GM18909 (cell line): Measurements from ENCODE around the gene NEU1.
A peak's percentile ranks its signal among the peaks of the same experiment; 100 is the strongest.

Experiments used
- ATAC-seq: cut with Tn5 transposase; IDR thresholded peaks from one replicate; pipeline ENCODE4 v1.9.1; 2021; ENCODE audit warnings: mild to moderate bottlenecking; ENCODE audit not compliant: unreplicated experiment, poor library complexity

Gene NEU1

DNA sequence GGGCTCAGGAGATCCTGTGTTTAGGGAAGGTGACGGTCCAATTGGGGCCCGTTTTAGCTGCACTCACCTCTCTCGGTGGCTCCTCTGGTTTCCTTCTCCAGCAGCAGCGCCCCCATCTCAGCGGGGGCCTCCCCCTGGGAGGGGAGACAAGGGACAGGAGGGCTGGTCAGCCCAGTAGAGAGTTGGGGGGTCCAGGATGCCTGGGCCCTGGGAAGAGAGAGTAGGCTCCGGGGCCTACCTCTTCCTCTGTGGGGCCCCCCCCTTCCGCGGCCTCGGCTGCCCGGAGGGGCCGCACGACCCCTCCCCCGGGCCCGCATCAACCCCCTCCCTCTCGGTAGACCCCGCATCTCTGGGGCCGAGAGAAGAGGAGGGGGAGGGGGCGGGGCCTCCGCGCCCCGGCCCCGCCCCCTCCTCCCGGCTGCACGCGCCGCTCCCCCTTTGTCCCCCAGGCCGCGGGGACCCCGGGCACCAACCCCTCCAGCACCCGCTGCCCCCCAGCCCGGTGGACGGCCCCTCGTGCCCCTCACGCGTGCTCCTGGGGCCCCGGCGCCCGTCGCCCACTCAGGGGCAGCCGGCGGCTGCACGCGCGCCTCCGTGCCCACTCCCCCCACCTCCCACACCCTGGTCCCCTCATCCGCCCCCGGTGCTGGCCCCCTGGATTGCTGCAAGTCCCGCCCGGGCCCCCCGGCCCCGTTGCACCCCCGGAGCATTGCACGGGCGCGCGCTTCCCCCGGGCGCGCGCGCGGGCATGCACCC lies 34.4 kb upstream of the NEU1 start:
- peak; percentile 9 for ATAC-seq

DNA sequence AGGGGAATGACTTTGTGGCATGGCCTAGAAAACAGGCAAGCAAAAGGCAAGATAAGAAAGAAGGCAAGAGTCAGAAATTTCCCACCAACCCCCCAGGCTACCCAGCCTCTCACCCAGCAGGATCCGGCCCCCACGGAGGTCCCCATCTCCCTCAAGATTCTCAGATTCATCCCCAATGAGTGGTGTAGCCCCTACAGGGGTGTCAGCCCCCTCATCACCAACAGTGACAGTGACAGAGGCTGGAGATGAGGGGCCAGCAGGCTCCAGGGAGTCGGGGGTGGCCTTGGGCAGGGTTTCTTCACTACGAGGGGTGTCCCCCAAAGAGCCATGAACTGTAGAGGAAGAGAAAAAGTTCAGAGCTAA lies 33.9 kb upstream of the NEU1 start:
- ATAC-seq: no peak

DNA sequence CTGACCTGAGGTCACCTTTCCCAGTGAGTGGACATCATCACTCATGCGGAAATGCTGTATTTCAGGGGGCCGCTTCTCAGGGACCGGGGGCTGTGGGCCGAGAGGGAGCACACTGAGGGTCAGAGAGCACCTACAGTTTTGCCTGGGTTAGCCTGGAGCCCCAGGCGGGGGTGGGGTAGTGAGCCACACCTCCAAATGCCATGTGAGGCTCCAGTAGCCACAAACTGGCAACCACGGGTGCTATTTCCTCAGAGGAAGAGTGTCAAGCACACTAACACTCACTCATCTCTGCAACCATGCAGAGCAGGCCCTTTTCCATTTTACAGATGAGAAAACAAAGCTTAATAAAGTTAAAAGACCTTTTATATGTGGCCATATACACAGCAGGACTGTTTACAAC lies 30.2 kb upstream of the NEU1 start:
- no peak for ATAC-seq

DNA sequence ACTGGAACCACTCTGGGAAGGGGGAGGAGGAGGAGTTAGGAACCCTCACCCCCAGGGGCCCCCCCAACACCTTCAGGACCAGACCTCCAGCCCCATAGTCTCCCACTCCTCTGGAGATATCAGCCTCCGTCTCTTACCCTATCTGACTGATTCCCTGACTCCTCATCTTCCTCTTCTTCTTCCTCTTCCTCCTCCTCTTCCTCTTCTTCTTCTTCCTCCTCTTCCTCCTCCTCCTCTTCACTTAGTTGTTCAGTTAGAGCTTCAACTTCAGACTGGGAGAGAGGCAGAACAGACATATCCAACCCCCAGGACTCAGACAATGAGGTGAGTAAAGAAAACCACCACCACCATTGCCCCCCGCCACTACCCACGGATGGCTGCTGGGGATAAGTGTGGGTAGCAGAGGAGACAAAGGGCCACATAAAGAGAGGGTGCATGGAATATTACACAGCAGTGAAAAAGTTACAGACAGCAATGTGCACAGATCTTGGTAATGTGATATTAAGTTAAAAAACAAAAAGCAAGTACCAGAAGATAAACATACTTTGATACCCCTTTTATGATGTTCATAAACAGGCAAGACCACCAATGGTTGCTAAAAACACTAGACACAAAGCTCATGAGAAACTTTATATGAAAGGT lies 26.8 kb upstream of the NEU1 start:
- ATAC-seq: no peak

DNA sequence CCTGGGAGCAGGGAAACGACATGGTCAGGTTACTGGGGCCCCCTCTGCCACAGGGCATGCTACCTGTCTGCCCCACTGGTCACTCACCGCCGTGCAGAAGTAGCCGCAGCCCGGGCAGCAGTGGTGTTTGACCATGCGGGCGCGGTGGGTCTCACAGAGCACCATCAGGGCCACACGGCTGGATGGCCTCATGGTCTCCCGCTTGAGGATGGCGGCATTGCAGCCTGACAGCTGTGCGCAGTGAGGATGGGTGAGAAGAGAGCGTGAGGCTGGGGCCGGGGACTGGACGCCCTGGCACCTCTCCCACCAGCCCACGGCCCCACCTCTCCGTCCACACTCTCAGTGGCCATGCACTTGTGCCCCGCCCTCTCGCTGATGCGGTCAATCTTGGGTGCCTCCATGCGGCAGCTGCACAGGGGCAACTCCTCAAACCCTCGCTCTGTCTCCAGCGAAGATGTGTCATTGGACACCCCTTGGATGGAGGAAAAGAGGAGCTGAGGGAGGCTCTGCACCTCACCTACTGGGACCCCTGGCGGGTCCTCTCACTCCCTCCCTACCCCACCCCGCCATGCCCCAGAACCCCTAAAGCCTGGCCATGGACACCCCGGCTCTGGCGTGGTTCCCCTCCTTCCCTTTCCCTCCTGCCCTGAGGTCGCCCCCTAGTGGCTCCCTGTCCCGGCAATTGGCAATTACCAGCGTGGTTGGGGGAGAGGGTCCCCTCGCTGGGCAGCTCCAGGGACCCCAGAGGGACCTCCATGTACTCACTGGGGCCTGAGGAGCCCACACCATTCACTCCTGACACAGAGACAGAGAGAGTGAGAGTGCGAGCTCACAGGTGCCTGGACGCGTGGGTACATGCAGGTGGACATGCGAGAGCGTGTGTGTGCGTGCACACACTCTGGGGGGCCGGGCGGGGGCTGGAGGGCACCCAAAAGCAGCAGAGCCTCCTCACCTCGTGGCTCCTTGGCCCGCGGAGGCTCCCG lies 25.9 kb upstream of the NEU1 start:
- ATAC-seq: no peak

DNA sequence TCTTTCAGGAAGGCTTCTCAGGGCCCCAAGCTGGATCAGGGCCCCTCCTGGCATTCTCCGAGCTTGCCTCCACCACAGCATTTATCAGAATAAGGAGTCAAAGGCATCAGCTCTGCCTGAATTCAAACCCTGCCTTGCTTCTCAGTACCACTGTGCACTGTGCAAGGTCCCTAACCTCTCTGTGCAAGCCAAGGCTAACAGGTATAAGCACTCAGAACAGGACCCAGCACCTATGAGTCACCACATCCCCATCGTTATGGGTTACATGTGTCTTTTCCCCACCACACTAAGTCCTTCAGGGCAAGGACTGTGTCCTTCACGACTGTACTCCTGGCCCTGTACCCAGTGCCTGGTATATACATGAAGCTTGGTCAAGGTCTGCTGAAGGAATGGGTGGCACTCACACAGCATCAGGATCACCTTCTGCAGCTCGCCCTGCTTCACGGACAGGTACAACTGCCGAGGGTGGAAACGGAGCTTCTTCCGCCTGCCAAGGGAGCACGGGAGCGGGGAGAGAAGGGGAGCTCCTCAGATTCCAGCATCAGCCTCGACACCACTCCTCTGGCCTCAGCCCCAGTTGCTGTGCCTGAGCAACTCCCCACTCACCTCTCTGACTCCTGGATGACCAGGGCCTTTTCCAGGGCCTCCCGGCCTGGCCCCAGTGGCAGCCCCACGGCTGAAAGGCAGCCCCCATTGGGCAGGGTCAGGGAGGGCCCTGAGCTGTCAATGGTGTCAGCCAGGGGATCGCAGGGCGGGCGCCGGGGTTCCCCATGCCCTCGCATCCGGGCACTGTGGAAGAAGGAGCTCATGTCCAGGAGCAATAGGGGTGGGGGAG lies 24.8 kb upstream of the NEU1 start:
- no peak for ATAC-seq

DNA sequence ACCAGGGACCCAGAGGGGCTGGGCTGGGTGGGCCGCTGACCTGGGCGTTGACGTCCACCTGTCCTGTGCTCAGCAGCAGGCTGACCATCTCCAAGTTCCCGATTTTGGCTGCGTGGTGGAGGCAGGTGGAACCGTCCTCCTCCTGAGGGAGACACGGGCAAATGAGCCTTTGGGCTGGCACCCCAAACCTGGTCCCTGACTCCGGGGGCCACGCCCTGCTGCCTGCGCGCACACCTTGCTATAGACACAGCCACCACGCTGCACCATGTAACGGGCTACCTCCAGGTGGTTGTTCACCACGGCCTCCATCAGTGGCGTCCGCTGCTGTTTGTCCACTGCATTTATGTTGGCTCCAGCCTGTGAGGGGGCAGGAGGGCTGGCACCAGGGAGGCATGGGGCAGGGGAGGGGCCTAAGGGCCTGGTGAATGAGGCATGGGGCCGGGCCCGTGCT lies 23.9 kb upstream of the NEU1 start:
- no peak for ATAC-seq

DNA sequence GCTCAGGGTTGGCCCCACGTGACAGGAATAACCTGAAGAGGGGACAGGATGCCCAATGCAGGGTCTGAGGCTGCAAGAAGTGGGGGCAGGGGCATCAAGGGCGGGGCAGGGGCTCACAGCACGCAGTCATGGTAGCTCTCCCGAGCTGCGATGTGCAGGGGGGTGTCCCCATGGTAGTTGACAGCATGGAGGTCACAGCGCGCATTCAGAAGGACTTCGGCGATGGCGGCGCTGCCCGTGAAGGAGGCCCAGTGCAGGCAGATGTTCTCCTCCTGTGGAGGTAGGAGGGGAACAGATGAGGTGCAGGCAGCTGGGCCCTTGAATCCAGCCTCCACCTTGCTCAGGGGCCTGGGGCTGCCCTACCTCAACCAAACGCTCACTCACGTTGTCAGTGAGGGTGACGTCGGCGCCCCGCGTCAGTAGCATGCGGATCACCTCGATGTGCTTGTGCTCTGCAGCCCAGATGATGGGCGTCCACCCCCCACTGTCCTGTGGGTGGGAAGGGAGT lies 22.0 kb upstream of the NEU1 start:
- no peak for ATAC-seq

DNA sequence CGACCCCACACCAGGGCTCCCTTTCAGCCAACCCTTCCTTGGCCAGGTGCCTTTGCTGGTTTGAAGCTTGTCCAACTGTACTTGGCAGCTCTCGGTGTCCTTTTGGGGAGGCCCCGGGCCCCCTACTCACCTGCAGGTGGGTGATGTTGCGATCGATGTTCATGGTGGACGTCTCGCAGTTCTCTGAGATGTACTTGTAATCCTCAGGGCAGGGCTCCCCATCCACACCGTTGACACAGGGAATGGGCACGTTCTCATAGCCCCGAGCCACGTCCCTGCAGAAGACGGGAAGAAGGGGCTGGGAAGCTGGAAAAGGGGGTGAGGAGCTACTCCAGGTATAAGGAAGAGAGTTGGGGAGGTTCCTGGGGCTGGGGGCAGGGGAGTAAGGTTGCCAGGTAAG lies 21.1 kb upstream of the NEU1 start:
- ATAC-seq: no peak

DNA sequence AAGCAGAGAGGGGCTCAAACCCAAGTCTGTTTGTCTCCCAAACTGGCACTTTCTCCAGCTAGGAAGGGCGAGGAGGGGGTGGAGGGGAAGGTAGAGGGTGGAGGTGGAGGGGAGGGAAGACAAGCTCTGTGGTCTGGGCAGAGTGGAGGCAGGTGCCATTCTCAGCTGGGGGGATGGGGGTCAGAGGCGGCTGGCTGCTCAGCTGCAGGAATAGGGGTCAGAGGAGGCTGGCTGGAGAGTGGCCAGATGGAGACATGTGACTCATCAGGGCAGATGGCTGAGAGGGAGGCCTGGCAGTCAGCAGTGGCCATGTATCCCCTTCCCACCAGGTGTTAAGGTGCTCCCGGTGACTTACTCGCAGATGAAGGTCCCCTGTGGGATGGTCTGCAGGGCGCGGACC lies 19.7 kb upstream of the NEU1 start:
- no peak for ATAC-seq

DNA sequence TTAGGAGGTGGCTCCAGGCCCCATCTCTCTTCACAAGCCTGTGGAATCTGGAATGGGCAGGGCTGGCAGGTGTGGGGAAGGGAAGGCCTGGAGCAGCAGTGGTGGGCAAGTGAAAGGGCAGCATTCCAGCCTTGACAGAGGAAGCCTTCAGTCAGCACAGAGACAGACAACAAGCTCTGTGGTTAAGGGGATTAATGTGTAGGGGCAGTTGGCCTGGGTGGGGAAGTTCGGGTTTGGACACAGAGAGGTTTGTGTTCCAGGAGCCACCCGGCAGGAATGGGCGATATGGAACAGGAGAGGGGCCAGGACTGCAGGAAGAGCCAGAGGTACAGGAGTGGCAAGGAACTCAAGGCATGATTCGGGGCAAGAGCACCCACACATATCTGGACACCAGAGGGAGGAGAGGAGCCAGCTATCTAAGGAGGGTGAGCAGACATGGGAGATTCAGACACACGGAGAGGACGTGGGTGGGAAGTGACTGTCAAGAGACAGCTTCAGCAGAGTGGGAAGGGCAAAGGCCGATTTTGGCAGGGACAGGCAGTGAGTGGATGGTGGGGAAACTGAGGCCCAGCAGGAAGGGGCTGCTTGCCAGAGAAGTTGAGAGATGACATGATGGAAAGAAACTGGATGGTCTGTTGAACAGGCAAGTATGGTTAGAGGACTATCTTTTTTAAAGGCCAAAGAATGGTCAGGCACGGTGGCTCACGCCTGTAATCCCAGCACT lies 18.7 kb upstream of the NEU1 start:
- ATAC-seq: no peak

DNA sequence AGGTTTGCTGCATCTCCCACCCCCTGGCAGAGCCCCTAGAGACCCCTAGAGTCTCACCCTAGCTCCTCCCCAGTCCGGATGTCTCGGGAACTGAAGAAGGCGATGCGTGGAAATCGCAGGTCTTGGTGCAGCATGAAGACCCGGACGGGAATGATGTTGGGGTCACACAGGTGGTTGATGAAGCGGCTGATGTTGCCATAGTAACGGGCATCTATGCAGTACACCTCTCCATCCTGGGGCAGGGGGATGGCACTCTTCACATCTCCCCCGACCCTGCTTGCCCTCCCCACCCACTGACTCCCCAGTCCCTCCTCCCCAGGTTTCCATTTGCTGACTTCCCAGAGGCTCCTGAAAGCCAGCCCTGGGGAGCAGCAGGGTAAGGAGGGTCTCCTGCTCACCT lies 18.0 kb upstream of the NEU1 start:
- no peak for ATAC-seq

DNA sequence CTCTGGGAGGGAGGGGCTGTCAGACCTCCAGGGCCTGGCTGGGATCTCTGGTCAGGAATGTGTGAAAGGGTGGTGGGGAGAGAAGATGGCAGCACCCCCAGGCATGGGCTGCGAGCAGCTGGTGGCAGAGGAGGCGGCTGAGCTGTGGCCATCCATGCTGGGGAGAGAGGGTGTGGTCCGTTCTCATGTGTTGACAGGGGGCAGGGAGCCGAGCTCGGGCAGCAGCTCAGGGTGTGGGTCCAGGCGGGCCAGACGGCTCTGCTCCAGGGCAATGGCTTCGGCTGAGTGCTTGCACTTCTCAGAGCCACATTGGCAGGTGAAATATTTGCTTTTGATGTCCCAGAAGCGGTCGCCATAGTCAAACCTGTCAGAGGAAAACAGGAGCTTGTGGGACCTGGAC lies 17.3 kb upstream of the NEU1 start:
- no peak for ATAC-seq

DNA sequence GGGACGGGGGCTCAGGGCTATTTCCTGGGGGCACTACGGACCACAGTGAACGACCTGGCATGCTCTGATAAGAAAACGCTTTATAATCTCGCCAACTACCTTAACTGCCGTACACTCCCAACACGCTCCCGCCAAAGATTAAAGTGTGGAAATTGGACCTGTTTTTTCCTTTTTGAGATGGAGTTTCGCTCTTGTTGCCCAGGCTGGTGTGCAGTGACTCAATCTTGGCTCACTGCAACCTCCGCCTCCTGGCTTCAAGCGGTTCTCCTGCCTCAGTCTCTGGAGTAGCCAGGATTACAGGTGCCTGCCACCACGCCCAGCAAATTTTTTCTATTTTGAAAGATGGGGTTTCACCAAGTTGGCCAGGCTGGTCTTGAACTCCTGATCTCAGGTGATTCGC lies 16.5 kb upstream of the NEU1 start:
- ATAC-seq: no peak

DNA sequence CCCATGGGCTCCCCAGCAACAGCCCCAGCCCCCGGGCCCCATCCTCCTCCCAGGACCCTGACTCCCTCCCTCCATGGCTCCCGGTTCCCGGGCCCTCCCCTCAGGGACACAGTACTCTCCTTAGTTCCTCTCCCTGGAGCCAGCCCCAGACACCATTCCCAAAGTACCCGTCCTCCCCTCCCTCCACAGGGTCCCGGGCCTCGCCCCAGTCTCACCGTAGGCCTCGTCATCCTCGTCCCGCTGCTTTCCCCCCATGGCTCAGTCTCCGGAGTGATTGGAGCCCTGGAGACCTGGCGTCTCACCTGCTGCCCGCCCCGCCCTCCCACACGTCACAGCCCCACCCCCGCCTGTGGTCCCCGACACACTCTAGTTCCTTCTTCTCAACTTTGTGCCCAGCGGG lies 16.1 kb upstream of the NEU1 start, which contains the start of gene SLC44A4:
Gene SLC44A4 (minus strand): TSS at position 272 of the 400 bp plus-strand sequence. CDS start 17 bp downstream, at position 255.
- ATAC-seq: no peak

DNA sequence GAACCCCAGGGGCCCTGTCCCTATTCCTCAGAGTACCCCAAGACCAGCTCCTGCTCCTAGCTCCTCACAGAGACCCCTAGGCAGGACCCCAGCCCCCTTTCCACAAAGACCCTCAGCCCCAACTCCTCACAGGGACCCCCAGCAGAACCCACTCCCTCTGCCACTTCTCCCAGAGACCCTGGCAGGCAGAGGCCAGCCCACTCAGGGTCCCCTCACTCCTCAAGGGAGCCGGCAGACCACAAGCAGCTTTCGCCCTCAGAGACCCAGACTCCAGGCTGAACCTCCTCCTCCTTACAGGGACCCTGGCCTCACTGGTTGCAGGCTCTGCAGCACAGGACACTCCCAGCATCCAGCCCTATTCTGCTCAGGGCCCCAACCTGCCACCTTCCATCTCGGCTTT lies 15.6 kb upstream of the NEU1 start:
- no peak for ATAC-seq

DNA sequence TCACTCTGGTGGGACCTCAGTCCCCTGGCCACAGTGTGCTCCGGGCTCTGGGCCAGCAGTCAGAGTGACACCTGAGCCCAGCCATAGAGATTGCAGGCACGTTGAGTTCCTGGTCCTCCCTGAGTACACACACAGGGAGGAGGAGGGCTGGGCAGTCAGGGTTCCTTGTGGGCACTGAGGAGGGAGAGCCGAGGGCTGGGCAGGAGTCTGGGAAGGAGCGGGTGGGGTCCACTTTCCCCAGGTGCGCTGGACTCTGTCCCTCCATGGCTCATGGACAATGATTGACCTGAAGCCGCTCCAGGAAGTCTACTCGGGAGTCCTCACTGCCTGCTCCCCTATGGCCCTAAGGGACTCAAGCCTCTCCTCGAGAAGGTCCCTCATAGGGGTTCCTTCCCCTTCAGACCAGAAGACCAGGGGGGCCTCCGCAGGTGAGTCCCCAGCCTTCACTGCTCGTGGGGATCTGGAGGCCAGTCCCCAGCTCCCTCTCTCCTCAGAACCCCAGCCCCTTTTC lies 15.1 kb upstream of the NEU1 start:
- ATAC-seq: no peak

DNA sequence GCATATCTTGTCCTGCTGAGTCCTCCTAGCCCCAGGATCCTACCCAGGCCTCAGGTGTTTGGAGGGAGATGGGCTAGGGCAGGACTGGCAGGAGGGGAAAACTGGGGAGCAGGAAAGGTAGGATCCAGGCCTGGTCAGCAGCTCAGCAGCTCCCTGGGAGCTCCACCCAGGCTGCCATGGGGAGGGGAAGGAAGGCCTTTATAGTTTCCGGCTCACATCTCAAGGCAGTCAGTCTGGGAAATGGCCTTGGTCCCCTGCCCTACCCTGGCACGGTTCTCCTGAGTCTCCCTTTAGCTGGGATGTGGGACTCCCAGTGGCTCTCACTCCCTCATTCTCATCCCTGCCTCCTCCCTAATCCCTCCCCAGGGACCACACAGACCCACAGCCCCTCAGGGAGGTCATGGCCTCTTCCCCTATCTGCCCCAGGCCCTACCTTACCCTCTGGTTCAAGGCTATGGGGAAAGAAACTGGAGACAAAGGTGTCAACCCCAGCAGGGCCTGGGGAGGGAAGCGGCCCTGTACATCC lies 14.6 kb upstream of the NEU1 start:
- ATAC-seq: no peak

DNA sequence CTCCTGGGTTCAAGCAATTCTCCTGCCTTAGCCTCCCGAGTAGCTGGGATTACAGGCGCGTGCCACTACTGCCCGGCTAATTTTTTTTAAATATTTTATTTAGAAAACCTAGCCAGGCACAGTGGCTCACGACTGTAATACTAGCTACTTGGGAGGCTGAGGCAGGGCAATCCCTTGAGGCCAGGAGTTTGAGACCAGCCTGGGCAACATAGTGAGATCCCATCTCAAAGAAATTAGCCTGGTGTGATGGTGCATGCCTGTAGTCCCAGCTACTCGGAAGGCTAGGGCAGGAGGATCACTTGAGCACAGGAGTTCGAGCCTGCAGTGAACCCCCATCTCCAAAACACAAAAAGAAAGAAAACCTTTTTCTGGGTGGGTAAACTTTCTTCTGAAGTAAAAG lies 13.7 kb upstream of the NEU1 start:
- ATAC-seq: no peak
